OCI-LY3 (cell line): ENCODE results near the gene CAPZB.
"Not testable (repeated sequence)": the region's sequence is repeated elsewhere in the genome, so short reads cannot be mapped to it uniquely, and the experiment has no call there.

ENCODE experiments used
- EZH2phosphoT487 ChIP-seq: fragments of 200-600 bp; shearing (Covaris generic); IDR thresholded peaks from 2 replicates; pipeline ENCODE4 v1.6.1; 2018; ENCODE audit warnings: antibody characterized with exemption, mixed run types, low read depth
- TF ChIP-seq, protein P1 (sequence below): fragments of 200-600, 300-600 bp; sonication (generic); IDR thresholded peaks from 2 replicates; pipeline ENCODE4 v1.5.1; 2014; ENCODE audit warnings: antibody characterized with exemption, low read length, low read depth

DNA sequence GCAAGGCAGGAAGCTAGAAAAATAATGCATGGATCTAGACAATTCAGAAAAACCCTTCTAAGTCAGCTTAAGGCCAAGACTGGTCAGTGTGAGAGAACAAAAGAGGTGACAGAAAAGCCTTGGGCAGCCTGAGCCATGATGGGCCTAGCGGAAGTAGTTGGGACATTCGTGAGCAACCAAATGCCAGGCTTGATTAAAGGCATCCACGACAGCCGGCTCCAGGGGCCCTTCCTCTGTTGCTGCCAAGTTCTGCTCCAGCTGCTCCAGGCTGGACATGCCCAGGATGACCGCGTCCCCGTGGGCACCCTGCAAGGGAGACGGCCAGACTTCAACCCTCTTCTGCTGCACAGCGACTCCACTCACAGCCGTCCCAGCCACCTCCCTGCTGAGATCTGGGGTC lies 181.3 kb downstream of the CAPZB start:
- TF ChIP-seq, protein P1, sequence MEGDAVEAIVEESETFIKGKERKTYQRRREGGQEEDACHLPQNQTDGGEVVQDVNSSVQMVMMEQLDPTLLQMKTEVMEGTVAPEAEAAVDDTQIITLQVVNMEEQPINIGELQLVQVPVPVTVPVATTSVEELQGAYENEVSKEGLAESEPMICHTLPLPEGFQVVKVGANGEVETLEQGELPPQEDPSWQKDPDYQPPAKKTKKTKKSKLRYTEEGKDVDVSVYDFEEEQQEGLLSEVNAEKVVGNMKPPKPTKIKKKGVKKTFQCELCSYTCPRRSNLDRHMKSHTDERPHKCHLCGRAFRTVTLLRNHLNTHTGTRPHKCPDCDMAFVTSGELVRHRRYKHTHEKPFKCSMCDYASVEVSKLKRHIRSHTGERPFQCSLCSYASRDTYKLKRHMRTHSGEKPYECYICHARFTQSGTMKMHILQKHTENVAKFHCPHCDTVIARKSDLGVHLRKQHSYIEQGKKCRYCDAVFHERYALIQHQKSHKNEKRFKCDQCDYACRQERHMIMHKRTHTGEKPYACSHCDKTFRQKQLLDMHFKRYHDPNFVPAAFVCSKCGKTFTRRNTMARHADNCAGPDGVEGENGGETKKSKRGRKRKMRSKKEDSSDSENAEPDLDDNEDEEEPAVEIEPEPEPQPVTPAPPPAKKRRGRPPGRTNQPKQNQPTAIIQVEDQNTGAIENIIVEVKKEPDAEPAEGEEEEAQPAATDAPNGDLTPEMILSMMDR = not testable (repeated sequence)
- not testable (repeated sequence) for TF ChIP-seq EZH2phosphoT487
